ENCODE results near the gene EMP3. TPM values are rescaled to one million over a fixed set of nuclear protein-coding genes. Genes with fewer than 3 reads are reported as not detected.
"Not testable (repeated sequence)": the region's sequence is repeated elsewhere in the genome, so short reads cannot be mapped to it uniquely, and the experiment has no call there.

EMP3 gene
- total RNA-seq, 1 donor from 2014 or later: 309 TPM

- H3K9me3 Mint-ChIP-seq: no peaks in the 10 kb centered on the region
- ChIA-PET CTCF (interaction anchor here (0.9 kb wide), 1 partner anchor 20 kb away, joined by 5 read pairs; the partner anchor contains the start of gene KDELR1), POLR2A (no interaction called here)
- H3K27ac Mint-ChIP-seq: no peak overlapping the region
- ATAC-seq (ENCODE audit: low read depth) (no peak), DNase-seq (no peak)
- no peak overlapping the region for H3K4me3 Mint-ChIP-seq
- intact Hi-C loops (cut with micrococcal nuclease): no loop called here
- H3K27me3 Mint-ChIP-seq: peaks cover 2% of the 10 kb centered on the region
- no peaks in the 10 kb centered on the region for H3K36me3 Mint-ChIP-seq (ENCODE audit: low read depth)
- no peak for TF ChIP-seq CTCF (IDR thresholded peaks at IDR 0.05)
- H3K4me1 Mint-ChIP-seq: no peaks in the 10 kb centered on the region
Observed at GRCh38 chr19:48371367-48371766, 46.0 kb downstream of the EMP3 start.

- H3K27ac Mint-ChIP-seq; H3K36me3 Mint-ChIP-seq (ENCODE audit: low read depth); DNase-seq; POLR2A ChIA-PET; ATAC-seq (ENCODE audit: low read depth); H3K4me3 Mint-ChIP-seq; H3K9me3 Mint-ChIP-seq; H3K4me1 Mint-ChIP-seq; H3K27me3 Mint-ChIP-seq; intact Hi-C loops (cut with micrococcal nuclease): not testable (repeated sequence)
- CTCF ChIA-PET: interaction anchor here (0.9 kb wide), 1 partner anchor 20 kb away, joined by 5 read pairs; the partner anchor contains the start of gene KDELR1
Observed at GRCh38 chr19:48371771-48372170, 46.4 kb downstream of the EMP3 start.

GRCh38 chr19:48372904-48373303 lies 47.6 kb downstream of the EMP3 start:
- no peak for TF ChIP-seq CTCF (IDR thresholded peaks at IDR 0.05)
- DNase-seq (no peak), ATAC-seq (ENCODE audit: low read depth) (no peak)
- Mint-ChIP-seq H3K4me1 (no peaks in the 10 kb centered on the region), H3K4me3 (no peak overlapping the region), H3K27me3 (peaks cover 2% of the 10 kb centered on the region), H3K27ac (no peak overlapping the region), H3K36me3 (ENCODE audit: low read depth) (no peaks in the 10 kb centered on the region), H3K9me3 (no peaks in the 10 kb centered on the region)
- CTCF ChIA-PET: no interaction called here
- intact Hi-C loops (cut with micrococcal nuclease): no loop called here
- POLR2A ChIA-PET: no interaction called here

GRCh38 chr19:48373567-48373966 lies 48.2 kb downstream of the EMP3 start:
- no peak overlapping the region for H3K4me3 Mint-ChIP-seq
- H3K36me3 Mint-ChIP-seq (ENCODE audit: low read depth): no peaks in the 10 kb centered on the region
- CTCF ChIA-PET: no interaction called here
- no peak for DNase-seq
- no peaks in the 10 kb centered on the region for H3K4me1 Mint-ChIP-seq
- no peak for TF ChIP-seq CTCF (IDR thresholded peaks at IDR 0.05)
- ATAC-seq (ENCODE audit: low read depth): no peak
- intact Hi-C loops (cut with micrococcal nuclease): no loop called here
- H3K9me3 Mint-ChIP-seq: no peaks in the 10 kb centered on the region
- H3K27me3 Mint-ChIP-seq: peaks cover 2% of the 10 kb centered on the region
- no peak overlapping the region for H3K27ac Mint-ChIP-seq
- POLR2A ChIA-PET: no interaction called here

GRCh38 chr19:48378194-48378570 lies 52.8 kb downstream of the EMP3 start:
- H3K9me3 Mint-ChIP-seq: no peaks in the 10 kb centered on the region
- no peaks in the 10 kb centered on the region for H3K27me3 Mint-ChIP-seq
- peaks cover 20% of the 10 kb centered on the region for H3K36me3 Mint-ChIP-seq (ENCODE audit: low read depth)
- intact Hi-C loops (cut with micrococcal nuclease): no loop called here
- no peak for TF ChIP-seq CTCF (IDR thresholded peaks at IDR 0.05)
- no peaks in the 10 kb centered on the region for H3K4me1 Mint-ChIP-seq
- DNase-seq: no peak
- ATAC-seq (ENCODE audit: low read depth): no peak
- H3K27ac Mint-ChIP-seq: no peak overlapping the region
- CTCF ChIA-PET: no interaction called here
- H3K4me3 Mint-ChIP-seq: no peak overlapping the region
- POLR2A ChIA-PET: no interaction called here

- H3K36me3 Mint-ChIP-seq (ENCODE audit: low read depth): peaks cover 28% of the 10 kb centered on the region
- DNase-seq: no peak
- ATAC-seq (ENCODE audit: low read depth): no peak
- ChIA-PET CTCF (no interaction called here), POLR2A (no interaction called here)
- intact Hi-C loops (cut with micrococcal nuclease): no loop called here
- H3K4me1 Mint-ChIP-seq: no peaks in the 10 kb centered on the region
- no peak for TF ChIP-seq CTCF (IDR thresholded peaks at IDR 0.05)
- no peak overlapping the region for H3K27ac Mint-ChIP-seq
- no peak overlapping the region for H3K4me3 Mint-ChIP-seq
- no peaks in the 10 kb centered on the region for H3K27me3 Mint-ChIP-seq
- H3K9me3 Mint-ChIP-seq: no peaks in the 10 kb centered on the region
Observed at GRCh38 chr19:48379058-48379457, 53.7 kb downstream of the EMP3 start.
